Fibroblast of skin of scalp (primary cell): ENCODE results near the gene CDK5RAP1.

ENCODE experiments used
- DNase-seq: peaks from one replicate; pipeline ENCODE4 v3.0.0-alpha.2; 2013

CDK5RAP1 gene

GRCh38 chr20:33332905-33333456 lies 68.3 kb downstream of the CDK5RAP1 start:
- no peak for DNase-seq

GRCh38 chr20:33328157-33329137 lies 72.9 kb downstream of the CDK5RAP1 start:
- no peak for DNase-seq

GRCh38 chr20:33325350-33325749 lies 76.0 kb downstream of the CDK5RAP1 start:
- no peak for DNase-seq

GRCh38 chr20:33323236-33323635 lies 78.1 kb downstream of the CDK5RAP1 start:
- no peak for DNase-seq

- DNase-seq: no peak
These were observed 78.9 kb downstream of the CDK5RAP1 start for GRCh38 chr20:33322456-33322855.

GRCh38 chr20:33320006-33320405 lies 81.3 kb downstream of the CDK5RAP1 start:
- no peak for DNase-seq

GRCh38 chr20:33318096-33318429 lies 83.3 kb downstream of the CDK5RAP1 start:
- no peak for DNase-seq

GRCh38 chr20:33317424-33318095 lies 83.8 kb downstream of the CDK5RAP1 start:
- DNase-seq: no peak

GRCh38 chr20:33316958-33317357 lies 84.4 kb downstream of the CDK5RAP1 start:
- no peak for DNase-seq

GRCh38 chr20:33316343-33316742 lies 85.0 kb downstream of the CDK5RAP1 start:
- DNase-seq: no peak

- no peak for DNase-seq
These were observed 87.5 kb downstream of the CDK5RAP1 start for GRCh38 chr20:33313686-33314314.

- DNase-seq: no peak
These were observed 88.7 kb downstream of the CDK5RAP1 start for GRCh38 chr20:33312583-33312982.

- DNase-seq: no peak
These were observed 89.3 kb downstream of the CDK5RAP1 start for GRCh38 chr20:33311996-33312395.

- no peak for DNase-seq
These were observed 90.3 kb downstream of the CDK5RAP1 start for GRCh38 chr20:33311011-33311410.

GRCh38 chr20:33310327-33310899 lies 90.9 kb downstream of the CDK5RAP1 start:
- no peak for DNase-seq

- DNase-seq: no peak
These were observed 91.7 kb downstream of the CDK5RAP1 start for GRCh38 chr20:33309631-33310030.
